Measurements from ENCODE around the gene GPT2.

DNA sequence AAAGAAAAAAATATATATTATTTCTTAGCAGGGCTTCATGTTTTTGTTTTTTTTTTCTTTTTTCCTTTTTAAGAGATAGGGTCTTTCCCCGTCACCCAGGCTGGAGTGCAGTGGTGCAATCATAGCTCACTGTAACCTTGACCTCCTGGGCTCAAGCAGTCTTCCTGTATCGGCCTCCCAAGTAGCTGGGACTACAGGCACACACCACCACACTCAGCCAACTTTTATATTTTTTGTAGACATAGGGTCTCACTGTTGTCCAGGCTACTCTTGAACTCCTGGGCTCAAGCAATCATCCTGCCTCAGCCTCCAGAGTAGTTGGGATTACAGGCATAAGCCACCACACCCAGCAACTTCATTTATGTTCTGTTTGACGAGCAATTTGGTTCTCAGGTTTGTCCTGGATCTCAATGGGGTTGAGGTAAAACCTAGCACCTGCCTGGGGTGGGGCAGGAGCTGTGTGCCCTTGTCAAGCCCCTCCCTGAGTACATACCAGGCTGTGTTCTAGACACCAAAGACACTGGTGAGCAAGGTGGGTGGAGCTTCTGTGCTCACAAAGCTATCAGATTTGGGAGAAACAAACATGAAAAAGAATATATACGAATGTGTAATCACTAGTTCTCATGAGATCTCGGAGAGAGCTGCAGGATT is 19.2 kb downstream of the GPT2 start:
- TF ChIP-seq, protein P1, sequence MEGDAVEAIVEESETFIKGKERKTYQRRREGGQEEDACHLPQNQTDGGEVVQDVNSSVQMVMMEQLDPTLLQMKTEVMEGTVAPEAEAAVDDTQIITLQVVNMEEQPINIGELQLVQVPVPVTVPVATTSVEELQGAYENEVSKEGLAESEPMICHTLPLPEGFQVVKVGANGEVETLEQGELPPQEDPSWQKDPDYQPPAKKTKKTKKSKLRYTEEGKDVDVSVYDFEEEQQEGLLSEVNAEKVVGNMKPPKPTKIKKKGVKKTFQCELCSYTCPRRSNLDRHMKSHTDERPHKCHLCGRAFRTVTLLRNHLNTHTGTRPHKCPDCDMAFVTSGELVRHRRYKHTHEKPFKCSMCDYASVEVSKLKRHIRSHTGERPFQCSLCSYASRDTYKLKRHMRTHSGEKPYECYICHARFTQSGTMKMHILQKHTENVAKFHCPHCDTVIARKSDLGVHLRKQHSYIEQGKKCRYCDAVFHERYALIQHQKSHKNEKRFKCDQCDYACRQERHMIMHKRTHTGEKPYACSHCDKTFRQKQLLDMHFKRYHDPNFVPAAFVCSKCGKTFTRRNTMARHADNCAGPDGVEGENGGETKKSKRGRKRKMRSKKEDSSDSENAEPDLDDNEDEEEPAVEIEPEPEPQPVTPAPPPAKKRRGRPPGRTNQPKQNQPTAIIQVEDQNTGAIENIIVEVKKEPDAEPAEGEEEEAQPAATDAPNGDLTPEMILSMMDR (IDR thresholded peaks at IDR 0.05), result no peak
- no peak for TF ChIP-seq EZH2 (IDR thresholded peaks at IDR 0.05)
- TF ChIP-seq EZH2phosphoT487 (IDR thresholded peaks at IDR 0.05), result no peak

Measured in neural progenitor cell (in vitro differentiated cells).